Measurements from ENCODE around the gene GPX4.

Gene GPX4

GRCh38 chr19:1115646-1116420 lies 12.0 kb downstream of the GPX4 start:
- no peak for DNase-seq (ENCODE audit: low read depth)
- H3K4me3 ChIP-seq (ENCODE audit: low read depth, low read length), result no peak overlapping the region
- TF ChIP-seq CTCF (IDR thresholded peaks at IDR 0.05; ENCODE audit: low read depth, low read length, missing control alignments), result no peak

- DNase-seq (ENCODE audit: low read depth), result no peak
- H3K4me3 ChIP-seq (ENCODE audit: low read depth, low read length), result no peak overlapping the region
- no peak for TF ChIP-seq CTCF (IDR thresholded peaks at IDR 0.05; ENCODE audit: low read depth, low read length, missing control alignments)
Observed at GRCh38 chr19:1116726-1117581, 13.2 kb downstream of the GPX4 start.

- H3K4me3 ChIP-seq (ENCODE audit: low read depth, low read length), result no peak overlapping the region
- no peak for TF ChIP-seq CTCF (IDR thresholded peaks at IDR 0.05; ENCODE audit: low read depth, low read length, missing control alignments)
Observed at GRCh38 chr19:1117654-1118053, 13.9 kb downstream of the GPX4 start.

GRCh38 chr19:1118999-1119398 lies 15.2 kb downstream of the GPX4 start:
- no peak overlapping the region for H3K4me3 ChIP-seq (ENCODE audit: low read depth, low read length)
- DNase-seq (ENCODE audit: low read depth), result no peak
- no peak for TF ChIP-seq CTCF (IDR thresholded peaks at IDR 0.05; ENCODE audit: low read depth, low read length, missing control alignments)

More at GRCh38 chr19:1117654-1118053, 13.9 kb downstream of the GPX4 start:
- no peak for DNase-seq (ENCODE audit: low read depth)

- TF ChIP-seq CTCF (IDR thresholded peaks at IDR 0.05; ENCODE audit: low read depth, low read length, missing control alignments), result no peak
- no peak for DNase-seq (ENCODE audit: low read depth)
- no peak overlapping the region for H3K4me3 ChIP-seq (ENCODE audit: low read depth, low read length)
Observed at GRCh38 chr19:1119475-1120217, 15.9 kb downstream of the GPX4 start.

- no peak for DNase-seq (ENCODE audit: low read depth)
- no peak overlapping the region for H3K4me3 ChIP-seq (ENCODE audit: low read depth, low read length)
- TF ChIP-seq CTCF (IDR thresholded peaks at IDR 0.05; ENCODE audit: low read depth, low read length, missing control alignments), result no peak
Observed at GRCh38 chr19:1121395-1121794, 17.6 kb downstream of the GPX4 start.
